Ovary (tissue), 9 donors: ENCODE results near the gene CSTF2. TPM values are rescaled to one million over a fixed set of nuclear protein-coding genes. Genes with fewer than 3 reads are reported as not detected.

Experiments
- DNase-seq, 5 donors: peaks; one replicate each; pipeline ENCODE4 v3.0.0-alpha.2; 2019 to 2020
- H3K27ac ChIP-seq, 2 donors: fragments of 200-600 bp; one replicate each; pipeline versions ENCODE4 v1.5.1 to v1.8.0; 2019 to 2022
- H3K27me3 ChIP-seq: fragments of 200-600 bp; one replicate; pipeline ENCODE4 v1.8.0; 2022
- H3K36me3 ChIP-seq: fragments of 200-600 bp; sonication (generic); one replicate; pipeline ENCODE4 v1.5.1; 2019
- H3K4me1 ChIP-seq: one replicate; pipeline ENCODE4 v1.8.1; 2013; ENCODE audit warnings: mild to moderate bottlenecking, moderate library complexity; ENCODE audit not compliant: insufficient read depth
- H3K4me3 ChIP-seq: fragments of 200-600 bp; sonication (generic); one replicate; pipeline ENCODE4 v1.5.1; 2017
- H3K9me3 ChIP-seq, 2 donors: fragments of 200-600 bp in 1 of 2; sonication (generic) in 1 of 2; one replicate each; pipeline versions ENCODE4 v1.5.1 to v1.8.1; 2013 to 2019; ENCODE audit warnings: mild to moderate bottlenecking in 1 of 2, moderate library complexity in 1 of 2
- EP300 ChIP-seq: sonication (generic); formaldehyde crosslinking; IDR thresholded peaks from one replicate; pipeline ENCODE4 v1.6.1; 2017; ENCODE audit warnings: antibody characterized with exemption
- POLR2A ChIP-seq: fragments of 450-650 bp; IDR thresholded peaks from one replicate; pipeline ENCODE4 v1.6.1; 2017; ENCODE audit warnings: antibody characterized with exemption, mild to moderate bottlenecking, moderate library complexity
- WGBS, 3 donors: extraction: QIAGEN DNeasy Blood & Tissue Kit in 1 of 3; methylation state at CpG; one replicate each; pipeline versions ENCODE4 v1.1.5 to v1.1.7; 2013 to 2017; 5-methylcytosine and 5-hydroxymethylcytosine counted together
- intact Hi-C, 4 donors: fragments of 100-400 bp; cut with DNase I; formaldehyde crosslinking; loops; one replicate each; pipeline versions ENCODE4 v1.11.0 to v1.15.1; 2022 to 2023
- polyA plus RNA-seq, 2 donors: library from polyadenylated mRNA; stranded (reverse); fragments of 200-250 nt in 1 of 2; fragments of 350-450 nt in 1 of 2; fragmentation: Illumina TruSeq in 1 of 2; extraction: RNeasy Lipid Tissue Mini Kit (QIAGEN cat#74804) in 1 of 2; gene quantifications; one replicate each; pipeline ENCODE4 v1.2.3, GENCODE V29; 2013 to 2014
- small RNA-seq: library from RNA; depleted of rRNA; stranded (forward); fragments of <200 nt; gene quantifications from one replicate; pipeline ENCODE3, GENCODE V24; 2016
- total RNA-seq, 7 donors: library from RNA; depleted of rRNA in 2 of 7; stranded (reverse); fragments of >200 nt in 2 of 7; fragmentation: NEBNext Ultra II Directional in 3 of 7; extraction: Animal tissue kit (Norgen Biotek cat#: 25700) in 3 of 7; gene quantifications; one replicate each; pipeline versions ENCODE4 v1.1.0 to v1.2.4, GENCODE V29; 2016 to 2023
- TF ChIP-seq, protein P1 (sequence below), 3 donors: fragments of 450-650 bp in 2 of 3; fragments of 200-600 bp in 1 of 3; IDR thresholded peaks; one replicate each; pipeline versions ENCODE4 v1.5.1 to v1.8.0; 2016 to 2022; ENCODE audit warnings: antibody characterized with exemption in 3 of 3, mild to moderate bottlenecking in 1 of 3
- donor health status: DM: no; HTN: no; CAD: no; lungs with moderate emphysema.
- donor health status: DM: no; HTN: no; CAD: no.
- donor health status: Bipolar disorder and iron deficiency.
- donor health status: DM: yes; HTN: yes; CAD: no.
- donor health status: DM: no; HTN: no; CAD: no.
- donor health status: DM: yes; HTN: yes; CAD: no.

CSTF2 gene
- total and polyA plus RNA-seq, 9 donors, result 4.4 to 12.8 (median 9.6) TPM

DNA sequence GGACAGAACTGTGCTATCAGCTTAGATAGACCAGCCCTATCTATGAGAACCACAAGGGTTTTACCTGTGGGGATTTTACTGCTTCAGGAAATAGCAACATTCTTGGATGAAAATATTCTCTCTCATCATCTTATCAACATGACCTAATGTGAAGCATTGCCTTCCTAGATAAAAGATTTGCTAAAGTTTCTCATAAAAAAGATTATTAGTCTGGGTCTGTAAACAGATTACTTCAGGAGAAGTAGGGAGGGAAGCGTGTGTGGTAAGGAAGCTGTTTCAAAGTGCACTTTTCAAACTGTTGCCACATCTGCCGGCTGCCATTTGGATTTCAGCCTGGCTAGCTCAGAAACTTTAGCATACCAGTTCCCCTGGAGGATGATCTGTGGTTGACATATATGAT lies 54.1 kb downstream of the CSTF2 start, which contains the start of gene NOX1:
NOX1 (minus strand) TSS at position 35 of the 400 bp plus-strand sequence. CDS start 220 bp downstream, outside the sequence.
- 42 to 56% (median 51%) methylated on average over 2 of the region's 2 CpGs for WGBS, 3 donors

GRCh38 chrX:100880368-100880767 lies 60.2 kb downstream of the CSTF2 start:
- TF ChIP-seq EP300 (no peak), POLR2A (no peak)
- TF ChIP-seq, protein P1, sequence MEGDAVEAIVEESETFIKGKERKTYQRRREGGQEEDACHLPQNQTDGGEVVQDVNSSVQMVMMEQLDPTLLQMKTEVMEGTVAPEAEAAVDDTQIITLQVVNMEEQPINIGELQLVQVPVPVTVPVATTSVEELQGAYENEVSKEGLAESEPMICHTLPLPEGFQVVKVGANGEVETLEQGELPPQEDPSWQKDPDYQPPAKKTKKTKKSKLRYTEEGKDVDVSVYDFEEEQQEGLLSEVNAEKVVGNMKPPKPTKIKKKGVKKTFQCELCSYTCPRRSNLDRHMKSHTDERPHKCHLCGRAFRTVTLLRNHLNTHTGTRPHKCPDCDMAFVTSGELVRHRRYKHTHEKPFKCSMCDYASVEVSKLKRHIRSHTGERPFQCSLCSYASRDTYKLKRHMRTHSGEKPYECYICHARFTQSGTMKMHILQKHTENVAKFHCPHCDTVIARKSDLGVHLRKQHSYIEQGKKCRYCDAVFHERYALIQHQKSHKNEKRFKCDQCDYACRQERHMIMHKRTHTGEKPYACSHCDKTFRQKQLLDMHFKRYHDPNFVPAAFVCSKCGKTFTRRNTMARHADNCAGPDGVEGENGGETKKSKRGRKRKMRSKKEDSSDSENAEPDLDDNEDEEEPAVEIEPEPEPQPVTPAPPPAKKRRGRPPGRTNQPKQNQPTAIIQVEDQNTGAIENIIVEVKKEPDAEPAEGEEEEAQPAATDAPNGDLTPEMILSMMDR (IDR thresholded peaks at IDR 0.05), result no peak
- DNase-seq, result no peak
- Histone ChIP-seq H3K27ac (no peak overlapping the region), H3K4me1 (no peaks in the 10 kb centered on the region), H3K36me3 (no peaks in the 10 kb centered on the region), H3K27me3 (no peaks in the 10 kb centered on the region), H3K4me3 (no peak overlapping the region), H3K9me3 (no peaks in the 10 kb centered on the region)
- intact Hi-C loops, result no loop called here
- WGBS, 3 donors, result 65 to 91% (median 70%) methylated on average over 2 of the region's 2 CpGs

More for the DNA sequence above, 54.1 kb downstream of the CSTF2 start, which contains the start of gene NOX1:
- Histone ChIP-seq H3K9me3 (no peaks in the 10 kb centered on the region), H3K4me3 (no peak within 1 kb of the TSS), H3K36me3 (no peaks in the 10 kb centered on the region), H3K27ac (no peak within 1 kb of the TSS), H3K4me1 (no peaks in the 10 kb centered on the region), H3K27me3 (no peaks in the 10 kb centered on the region)
- DNase-seq, result no peak
- no peak for TF ChIP-seq EP300
- TF ChIP-seq, protein P1 (IDR thresholded peaks at IDR 0.05), result no peak
- intact Hi-C loops, result no loop called here

GRCh38 chrX:100883654-100884053 lies 63.5 kb downstream of the CSTF2 start:
- 44 to 48% (median 48%) methylated on average over 4 of the region's 4 CpGs for WGBS, 3 donors
- no peak for DNase-seq

More at GRCh38 chrX:100883654-100884053, 63.5 kb downstream of the CSTF2 start:
- Histone ChIP-seq H3K27ac (no peak overlapping the region), H3K4me1 (no peaks in the 10 kb centered on the region), H3K36me3 (no peaks in the 10 kb centered on the region), H3K27me3 (no peaks in the 10 kb centered on the region), H3K4me3 (no peak overlapping the region), H3K9me3 (no peaks in the 10 kb centered on the region)
- intact Hi-C loops, result no loop called here
- TF ChIP-seq, protein P1 (IDR thresholded peaks at IDR 0.05), result no peak
- TF ChIP-seq EP300 (no peak), POLR2A (no peak)

Small RNA genes lying within 50 kb of the gene (small RNA-seq; reads per million reads assigned to genes)
- gene RF00411, result not detected

Other genes starting within 250 kb of the CSTF2 start
- gene TNMD, start 235.5 kb upstream of the CSTF2 start, total RNA-seq, result 1 to 10 TPM in 6 of 7 donors, under 1 TPM in 1; 0.42 to 8.5 (median 1.4) TPM
- 10 to 100 TPM in 1 of 2 donors, 1 to 10 TPM in 1; 3.3 to 14.9 TPM for gene TNMD, start 235.5 kb upstream of the CSTF2 start, polyA plus RNA-seq
- gene TSPAN6, start 183.6 kb upstream of the CSTF2 start, total RNA-seq, result 10 to 100 TPM; 41.2 to 68.2 (median 52.0) TPM
- gene TSPAN6, start 183.6 kb upstream of the CSTF2 start, polyA plus RNA-seq, result 10 to 100 TPM; 70.1 to 70.8 TPM
- 10 to 100 TPM in 3 of 7 donors, 1 to 10 TPM in 4; 2.3 to 19.6 (median 9.5) TPM for gene SRPX2, start 176.2 kb upstream of the CSTF2 start, total RNA-seq
- gene SRPX2, start 176.2 kb upstream of the CSTF2 start, polyA plus RNA-seq, result 10 to 100 TPM in 1 of 2 donors, 1 to 10 TPM in 1; 8.2 to 29.0 TPM
- gene SYTL4, start 88.3 kb upstream of the CSTF2 start, total RNA-seq, result 100 to 1,000 TPM in 4 of 7 donors, 10 to 100 TPM in 3; 42.0 to 132 (median 112) TPM
- gene SYTL4, start 88.3 kb upstream of the CSTF2 start, polyA plus RNA-seq, result 10 to 100 TPM; 61.1 to 68.0 TPM
- gene NOX1, start 54.0 kb downstream of the CSTF2 start, total RNA-seq, result not detected
- gene NOX1, start 54.0 kb downstream of the CSTF2 start, polyA plus RNA-seq, result under 1 TPM; 0.06 to 0.28 TPM
- gene XKRX, start 108.5 kb downstream of the CSTF2 start, total RNA-seq, result 1 to 10 TPM in 1 of 7 donors, under 1 TPM in 6; 0.20 to 2.5 (median 0.24) TPM
- gene XKRX, start 108.5 kb downstream of the CSTF2 start, polyA plus RNA-seq, result under 1 TPM; 0.15 to 0.22 TPM
- gene ARL13A, start 149.3 kb downstream of the CSTF2 start, total RNA-seq, result not detected
- not detected for gene ARL13A, start 149.3 kb downstream of the CSTF2 start, polyA plus RNA-seq
- gene TRMT2B, start 231.7 kb downstream of the CSTF2 start, total RNA-seq, result 10 to 100 TPM in 6 of 7 donors, 1 to 10 TPM in 1; 9.9 to 18.1 (median 15.3) TPM
- 10 to 100 TPM in 1 of 2 donors, 1 to 10 TPM in 1; 8.8 to 12.9 TPM for gene TRMT2B, start 231.7 kb downstream of the CSTF2 start, polyA plus RNA-seq